Activated T-helper 17 cell treated with anti-CD3 and anti-CD28 coated beads, Interleukin-2, amount 50 U/mL, for 72 hours (primary cell): ENCODE data around the gene PPP2R3A. TPM values are rescaled to one million over a fixed set of nuclear protein-coding genes. Genes with fewer than 3 reads are reported as not detected.
"Not testable (repeated sequence)": the region's sequence is repeated elsewhere in the genome, so short reads cannot be mapped to it uniquely, and the experiment has no call there.

Source experiments
- ATAC-seq: fragments of 150-1000 bp; cut with Tn5 transposase; replicated peaks from 2 replicates; pipeline ENCODE4 v1.10.0; 2021; ENCODE audit warnings: mild to moderate bottlenecking, moderate library complexity
- H3K27ac Mint-ChIP-seq: one replicate; pipeline ENCODE4 v1.8.0; 2022; ENCODE audit warnings: mixed read lengths
- H3K27me3 Mint-ChIP-seq: one replicate; pipeline ENCODE4 v1.8.0; 2022; ENCODE audit warnings: mixed read lengths
- H3K36me3 Mint-ChIP-seq: one replicate; pipeline ENCODE4 v1.8.0; 2022; ENCODE audit warnings: low read depth, mild to moderate bottlenecking, mixed read lengths
- H3K4me1 Mint-ChIP-seq: one replicate; pipeline ENCODE4 v1.8.0; 2022; ENCODE audit warnings: mixed read lengths
- H3K4me3 Mint-ChIP-seq: one replicate; pipeline ENCODE4 v1.8.0; 2022; ENCODE audit warnings: mild to moderate bottlenecking, mixed read lengths
- H3K9me3 Mint-ChIP-seq: one replicate; pipeline ENCODE4 v1.8.0; 2022; ENCODE audit warnings: mixed read lengths
- total RNA-seq, 2 donors: library from RNA; stranded (reverse); gene quantifications; one replicate each; pipeline ENCODE4 v1.2.3, GENCODE V29; 2022

PPP2R3A gene
- total RNA-seq, 2 donors from 2014 or later, result 0.15 to 0.79 TPM

- Mint-ChIP-seq H3K9me3 (no peaks in the 10 kb centered on the region), H3K4me1 (peaks cover 31% of the 10 kb centered on the region), H3K27me3 (no peaks in the 10 kb centered on the region), H3K27ac (peak overlapping the region; percentile 97), H3K4me3 (peak overlapping the region; percentile 94), H3K36me3 (peaks cover 65% of the 10 kb centered on the region)
- no peak for ATAC-seq
Observed at GRCh38 chr3:136189859-136190617, 224.5 kb downstream of the PPP2R3A start.

- peak overlapping the region; percentile 97 for H3K27ac Mint-ChIP-seq
- H3K36me3 Mint-ChIP-seq, result peaks cover 82% of the 10 kb centered on the region
- not testable (repeated sequence) for H3K27me3 Mint-ChIP-seq, ATAC-seq, H3K9me3 Mint-ChIP-seq
- peak overlapping the region; percentile 94 for H3K4me3 Mint-ChIP-seq
- peaks cover 31% of the 10 kb centered on the region for H3K4me1 Mint-ChIP-seq
Observed at GRCh38 chr3:136192195-136192594, 226.7 kb downstream of the PPP2R3A start.

- Mint-ChIP-seq H3K4me1 (peaks cover 31% of the 10 kb centered on the region), H3K27me3 (no peaks in the 10 kb centered on the region)
Observed at GRCh38 chr3:136192831-136193230, 227.3 kb downstream of the PPP2R3A start.

GRCh38 chr3:136193278-136194054 lies 227.9 kb downstream of the PPP2R3A start:
- Mint-ChIP-seq H3K4me3 (peak overlapping the region; percentile 94), H3K9me3 (no peaks in the 10 kb centered on the region), H3K27me3 (no peaks in the 10 kb centered on the region), H3K36me3 (peaks cover 79% of the 10 kb centered on the region), H3K4me1 (peaks cover 30% of the 10 kb centered on the region), H3K27ac (peak overlapping the region; percentile 97)
- no peak for ATAC-seq

More at GRCh38 chr3:136192831-136193230, 227.3 kb downstream of the PPP2R3A start:
- Mint-ChIP-seq H3K4me3 (peak overlapping the region; percentile 94), H3K27ac (peak overlapping the region; percentile 97), H3K36me3 (peaks cover 82% of the 10 kb centered on the region), H3K9me3 (no peaks in the 10 kb centered on the region)
- ATAC-seq, result no peak

GRCh38 chr3:136194409-136195257 lies 229.1 kb downstream of the PPP2R3A start:
- H3K27ac Mint-ChIP-seq, result peak overlapping the region; percentile 97
- no peak for ATAC-seq
- no peaks in the 10 kb centered on the region for H3K9me3 Mint-ChIP-seq
- no peaks in the 10 kb centered on the region for H3K27me3 Mint-ChIP-seq
- H3K4me3 Mint-ChIP-seq, result peak overlapping the region; percentile 94
- H3K36me3 Mint-ChIP-seq, result peaks cover 68% of the 10 kb centered on the region
- H3K4me1 Mint-ChIP-seq, result peaks cover 19% of the 10 kb centered on the region

GRCh38 chr3:136195258-136196063 lies 229.9 kb downstream of the PPP2R3A start:
- H3K27me3 Mint-ChIP-seq, result no peaks in the 10 kb centered on the region

GRCh38 chr3:136196064-136196400 lies 230.5 kb downstream of the PPP2R3A start, which contains the start of gene MSL2:
Gene MSL2 (minus strand): TSS chr3:136196335. CDS start chr3:136195113, 1,222 bp downstream.
- H3K9me3 Mint-ChIP-seq, result no peaks in the 10 kb centered on the region
- H3K4me1 Mint-ChIP-seq, result peaks cover 14% of the 10 kb centered on the region
- peak within 1 kb of the TSS; percentile 99 for H3K27ac Mint-ChIP-seq
- ATAC-seq, result peak; percentile 50
- H3K36me3 Mint-ChIP-seq, result peaks cover 58% of the 10 kb centered on the region
- H3K4me3 Mint-ChIP-seq, result peak within 1 kb of the TSS; percentile 94
- no peaks in the 10 kb centered on the region for H3K27me3 Mint-ChIP-seq

More at GRCh38 chr3:136195258-136196063, 229.9 kb downstream of the PPP2R3A start:
- Mint-ChIP-seq H3K4me1 (peaks cover 19% of the 10 kb centered on the region), H3K9me3 (no peaks in the 10 kb centered on the region), H3K27ac (peak overlapping the region; percentile 99), H3K4me3 (peak overlapping the region; percentile 94), H3K36me3 (peaks cover 63% of the 10 kb centered on the region)
- ATAC-seq, result peak; percentile 1

- Mint-ChIP-seq H3K27me3 (no peaks in the 10 kb centered on the region), H3K36me3 (peaks cover 52% of the 10 kb centered on the region), H3K9me3 (no peaks in the 10 kb centered on the region), H3K4me3 (peak overlapping the region; percentile 94), H3K4me1 (peaks cover 12% of the 10 kb centered on the region), H3K27ac (peak overlapping the region; percentile 99)
- peak; percentile 80 for ATAC-seq
Observed at GRCh38 chr3:136196401-136197158, 231.1 kb downstream of the PPP2R3A start.

GRCh38 chr3:136197159-136197793 lies 231.7 kb downstream of the PPP2R3A start:
- ATAC-seq, result no peak
- Mint-ChIP-seq H3K4me1 (peaks cover 10% of the 10 kb centered on the region), H3K9me3 (no peaks in the 10 kb centered on the region), H3K27ac (peak overlapping the region; percentile 99), H3K27me3 (no peaks in the 10 kb centered on the region), H3K4me3 (peak overlapping the region; percentile 94), H3K36me3 (peaks cover 45% of the 10 kb centered on the region)

Other genes starting within 250 kb of the PPP2R3A start
- 10 to 100 TPM; 43.0 to 55.0 TPM for gene MSL2, start 230.6 kb downstream of the PPP2R3A start, total RNA-seq